Stimulated activated CD8-positive, alpha-beta memory T cell treated with anti-CD3 and anti-CD28 coated beads, Interleukin-4, amount 100 ng/mL, for 1 hour (primary cell): ENCODE data around the gene DPAGT1.
"Not testable (repeated sequence)": the region's sequence is repeated elsewhere in the genome, so short reads cannot be mapped to it uniquely, and the experiment has no call there.

Experiments used
- DNase-seq, 2 donors: peaks; one replicate each; pipeline ENCODE4 v3.0.0-alpha.2; 2020; ENCODE audit warnings: low read depth in 2 of 2, low spot score in 1 of 2

The DPAGT1 gene

GRCh38 chr11:119116235-119116594, 14.6 kb upstream of the DPAGT1 start:
- no peak for DNase-seq

GRCh38 chr11:119115484-119116234, 14.0 kb upstream of the DPAGT1 start:
- no peak for DNase-seq

- no peak for DNase-seq
Measured at GRCh38 chr11:119114351-119114750, 12.7 kb upstream of the DPAGT1 start.

DNA sequence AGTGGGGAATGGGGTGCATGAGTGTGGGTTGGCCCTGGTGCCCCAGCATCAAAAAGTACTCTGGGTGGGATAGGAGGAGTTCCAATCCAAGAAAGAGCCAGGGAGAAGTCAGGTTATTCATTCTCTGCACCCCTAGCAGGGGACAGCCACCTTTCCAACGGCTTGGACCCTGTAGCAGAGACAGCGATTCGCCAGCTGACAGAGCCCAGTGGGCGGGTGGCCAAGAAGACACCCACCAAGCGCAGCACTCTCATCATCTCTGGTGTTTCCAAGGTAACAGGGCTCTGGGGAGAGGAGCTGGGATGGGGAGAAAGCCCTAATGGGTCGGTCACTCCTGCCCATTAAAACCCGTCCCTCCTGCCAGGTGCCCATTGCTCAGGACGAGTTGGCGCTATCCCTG, 12.1 kb upstream of the DPAGT1 start:
- no peak for DNase-seq

GRCh38 chr11:119112314-119113020, 10.8 kb upstream of the DPAGT1 start:
- no peak for DNase-seq

DNA sequence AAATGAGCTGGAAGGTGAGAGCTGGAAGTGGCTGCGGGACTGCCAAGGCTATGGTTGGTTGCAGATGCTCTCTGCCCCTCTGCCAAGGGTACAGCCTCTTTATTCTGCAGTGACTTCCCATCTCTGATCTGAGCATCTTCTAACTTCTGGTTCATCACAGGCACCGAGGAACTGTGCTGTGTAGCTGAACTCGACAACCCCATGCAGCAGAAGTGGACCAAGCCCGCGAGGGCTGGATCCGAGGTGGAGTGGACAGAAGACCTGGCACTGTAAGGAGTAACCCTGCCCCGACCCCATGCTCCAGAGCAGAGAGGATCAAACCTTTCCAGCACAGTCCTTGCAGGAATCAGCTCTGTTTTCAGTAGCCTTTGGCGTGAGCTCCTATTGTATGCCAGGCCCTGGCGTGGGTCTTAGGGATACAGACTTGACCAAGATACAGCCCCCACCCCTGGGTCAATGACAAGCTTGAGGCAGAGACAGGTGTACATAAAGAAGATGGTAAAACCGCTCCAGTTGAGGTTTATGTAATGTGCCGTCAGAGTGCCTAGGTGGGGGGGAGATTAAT, 9.8 kb upstream of the DPAGT1 start:
- DNase-seq = no peak

- no peak for DNase-seq
Measured at GRCh38 chr11:119110439-119110838, 8.8 kb upstream of the DPAGT1 start.

DNA sequence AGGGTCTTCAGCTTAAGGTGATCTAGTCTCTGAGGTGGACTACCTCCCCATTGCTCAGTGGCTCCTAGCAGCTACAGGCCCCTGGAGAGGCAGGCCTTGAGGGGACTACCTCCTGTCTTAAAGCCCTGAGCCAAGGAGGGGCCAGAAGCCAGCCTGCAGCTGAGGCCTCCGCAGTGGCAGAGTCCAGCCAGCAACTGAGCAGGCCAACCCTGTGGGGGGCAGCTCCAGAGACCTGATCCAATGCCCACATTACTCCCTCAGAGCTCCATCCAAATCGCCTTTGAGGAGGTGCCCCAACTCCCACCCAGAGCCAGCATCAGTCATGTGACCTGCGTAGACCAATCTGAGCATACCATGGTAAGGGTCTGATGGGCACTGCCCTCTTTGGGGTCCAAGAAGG, 8.2 kb upstream of the DPAGT1 start:
- no peak for DNase-seq

- DNase-seq = no peak
Measured at GRCh38 chr11:119108857-119109221, 7.2 kb upstream of the DPAGT1 start.

- DNase-seq = no peak
Measured at GRCh38 chr11:119108146-119108856, 6.6 kb upstream of the DPAGT1 start.

DNA sequence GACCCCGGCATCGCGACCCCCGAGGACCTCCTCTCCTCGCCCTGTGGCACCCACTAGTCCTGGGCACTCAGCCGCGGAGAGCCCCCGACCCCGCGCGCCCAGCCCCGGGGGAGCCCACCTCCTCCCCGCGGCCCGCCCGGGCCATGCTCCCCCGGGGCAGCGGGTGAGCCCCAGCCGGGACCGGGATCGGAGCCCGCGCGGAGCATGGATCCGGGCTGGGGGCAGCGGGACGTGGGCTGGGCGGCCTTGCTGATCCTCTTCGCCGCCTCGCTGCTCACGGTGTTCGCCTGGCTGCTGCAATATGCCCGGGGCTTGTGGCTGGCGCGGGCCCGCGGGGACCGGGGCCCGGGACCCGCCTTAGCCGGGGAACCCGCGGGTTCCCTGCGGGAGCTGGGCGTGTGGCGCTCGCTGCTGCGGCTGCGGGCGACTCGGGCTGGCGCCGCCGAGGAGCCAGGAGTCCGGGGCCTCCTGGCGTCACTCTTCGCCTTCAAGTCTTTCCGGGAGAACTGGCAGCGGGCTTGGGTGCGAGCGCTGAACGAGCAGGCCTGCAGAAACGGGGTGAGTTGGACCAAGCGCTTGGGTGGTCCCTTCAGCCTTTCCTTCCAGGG, 6.0 kb upstream of the DPAGT1 start:
- DNase-seq = no peak

DNA sequence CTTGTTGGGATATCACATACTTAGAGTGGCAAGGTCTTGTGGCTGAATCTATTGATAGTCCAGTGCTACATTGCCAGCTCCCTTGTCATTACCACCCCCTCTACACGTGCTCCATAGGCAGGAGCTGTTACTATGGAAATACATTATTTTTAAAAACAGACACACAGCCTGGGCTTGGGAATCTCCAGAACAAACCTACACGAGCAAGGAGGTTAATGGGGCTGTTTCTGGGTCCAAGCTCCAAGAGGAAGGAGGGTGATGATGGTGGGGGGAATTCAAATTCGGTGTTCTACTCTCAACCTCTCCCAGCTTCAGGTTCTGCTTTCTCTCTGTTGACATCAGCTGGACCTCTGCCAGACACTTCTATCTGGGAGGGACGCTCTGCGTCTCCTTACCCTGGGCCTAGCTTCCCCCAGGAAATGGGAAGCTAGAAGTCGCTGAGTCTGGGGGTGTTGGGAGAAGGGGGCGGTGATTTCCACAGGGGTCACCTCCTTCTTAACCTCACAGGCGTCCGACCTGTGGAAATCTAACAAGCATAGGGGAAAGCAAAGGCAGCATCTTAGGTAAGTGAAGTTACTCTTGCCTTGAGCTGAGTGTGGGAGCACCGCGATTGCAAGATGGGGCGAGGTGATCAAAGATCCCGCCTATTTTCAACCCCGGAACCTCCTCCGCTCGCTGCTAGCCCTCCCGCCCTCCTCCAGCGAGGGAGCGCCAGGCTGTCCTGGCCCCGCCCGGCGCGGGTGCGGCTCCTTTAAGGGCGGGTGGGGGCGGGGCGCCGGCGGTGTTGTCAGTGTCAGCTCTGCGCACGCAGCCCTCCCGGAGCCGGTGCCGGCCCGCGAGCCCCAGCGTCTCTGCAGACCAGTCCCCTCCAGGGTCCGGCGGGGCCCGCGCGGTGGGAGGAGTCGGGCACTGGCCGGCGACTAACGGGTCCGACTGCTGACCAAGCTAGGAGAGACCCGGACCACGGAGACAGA, 5.2 kb upstream of the DPAGT1 start, which contains the start of gene C2CD2L:
TSS of gene C2CD2L (plus strand) at position 781 of the 974 bp plus-strand sequence. CDS start 398 bp downstream, outside the sequence.
- DNase-seq = peak; percentile 68 to 76

DNA sequence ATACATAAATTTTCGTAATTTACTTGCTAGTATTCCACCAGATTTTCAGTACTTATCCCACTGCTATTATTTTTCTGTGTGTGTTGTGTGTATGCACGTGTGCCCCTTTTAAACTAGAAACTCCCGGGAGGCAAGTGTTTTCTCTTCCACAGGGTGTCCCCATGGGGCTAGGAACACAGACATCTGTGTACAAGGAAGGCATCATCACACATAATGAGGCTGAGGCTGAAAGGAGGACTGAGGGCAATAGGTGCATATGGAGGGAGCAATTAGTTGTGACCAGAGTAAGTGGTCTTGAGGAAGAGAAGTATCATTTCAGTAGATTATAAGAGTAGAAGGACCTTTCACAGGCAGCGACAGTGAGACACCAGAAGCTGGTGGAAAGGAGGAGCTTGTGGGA, 2.1 kb upstream of the DPAGT1 start:
- DNase-seq = no peak

DNA sequence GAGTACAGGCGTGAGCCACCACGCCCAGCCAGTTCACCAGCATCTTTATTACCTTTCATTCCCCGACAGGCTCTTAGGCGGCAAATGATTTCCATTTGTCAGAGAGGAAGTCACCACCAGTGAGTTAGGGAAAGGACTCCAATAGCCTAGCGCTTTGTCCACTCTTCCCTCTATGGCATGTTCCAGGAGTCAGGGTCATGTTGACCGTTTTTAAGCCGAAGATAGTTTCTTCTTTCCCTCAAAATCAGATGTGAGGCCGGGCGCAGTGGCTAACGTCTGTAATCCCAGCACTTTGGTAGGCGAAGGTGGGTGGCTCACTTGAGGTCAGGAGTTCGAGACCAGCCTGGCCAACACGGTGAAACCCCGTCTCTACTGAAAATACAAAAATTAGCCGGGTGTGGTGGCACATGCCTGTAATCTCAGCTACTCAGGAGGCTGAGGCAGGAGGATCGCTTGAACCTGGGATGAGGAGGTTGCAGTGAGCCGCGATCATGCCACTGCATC, 1.6 kb upstream of the DPAGT1 start:
- not testable (repeated sequence) for DNase-seq

GRCh38 chr11:119100994-119101758, 477 bp downstream of the DPAGT1 start:
- no peak for DNase-seq

DNA sequence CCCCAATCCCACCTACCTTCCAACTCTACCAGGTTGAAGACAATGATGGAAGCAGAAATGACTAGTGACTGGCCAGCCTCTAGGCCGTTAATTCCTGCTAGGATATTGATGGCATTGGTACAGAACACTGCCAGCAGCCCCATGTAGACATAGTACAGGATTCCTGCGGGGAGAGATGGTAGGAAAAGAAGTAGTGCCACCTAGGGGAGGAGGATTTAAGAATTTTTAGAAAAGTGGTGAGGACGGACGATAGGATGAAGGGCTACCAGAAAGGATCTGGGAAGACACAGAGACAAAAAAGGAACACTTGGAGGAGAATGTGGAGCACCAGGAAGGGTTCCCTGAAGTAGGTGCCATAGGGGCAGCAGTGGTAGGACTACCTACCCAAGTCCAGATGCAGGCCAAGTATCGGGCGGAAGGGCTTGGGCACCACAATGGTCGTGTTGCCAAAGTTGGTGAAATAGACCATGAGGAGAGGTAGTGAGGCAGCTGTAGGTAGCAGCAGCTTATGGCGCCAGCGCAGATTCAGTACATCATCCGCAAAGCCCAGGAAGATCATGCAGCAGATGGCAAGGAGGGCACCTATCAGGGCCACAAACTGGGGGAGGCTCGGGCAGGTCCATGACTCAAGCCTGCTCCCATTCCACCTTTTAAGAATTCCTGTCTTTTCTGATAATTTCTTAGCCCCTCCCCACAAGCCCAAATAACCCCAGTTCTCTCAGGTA, 1.2 kb downstream of the DPAGT1 start:
- no peak for DNase-seq

- no peak for DNase-seq
Measured at GRCh38 chr11:119099711-119100110, 1.9 kb downstream of the DPAGT1 start.

DNA sequence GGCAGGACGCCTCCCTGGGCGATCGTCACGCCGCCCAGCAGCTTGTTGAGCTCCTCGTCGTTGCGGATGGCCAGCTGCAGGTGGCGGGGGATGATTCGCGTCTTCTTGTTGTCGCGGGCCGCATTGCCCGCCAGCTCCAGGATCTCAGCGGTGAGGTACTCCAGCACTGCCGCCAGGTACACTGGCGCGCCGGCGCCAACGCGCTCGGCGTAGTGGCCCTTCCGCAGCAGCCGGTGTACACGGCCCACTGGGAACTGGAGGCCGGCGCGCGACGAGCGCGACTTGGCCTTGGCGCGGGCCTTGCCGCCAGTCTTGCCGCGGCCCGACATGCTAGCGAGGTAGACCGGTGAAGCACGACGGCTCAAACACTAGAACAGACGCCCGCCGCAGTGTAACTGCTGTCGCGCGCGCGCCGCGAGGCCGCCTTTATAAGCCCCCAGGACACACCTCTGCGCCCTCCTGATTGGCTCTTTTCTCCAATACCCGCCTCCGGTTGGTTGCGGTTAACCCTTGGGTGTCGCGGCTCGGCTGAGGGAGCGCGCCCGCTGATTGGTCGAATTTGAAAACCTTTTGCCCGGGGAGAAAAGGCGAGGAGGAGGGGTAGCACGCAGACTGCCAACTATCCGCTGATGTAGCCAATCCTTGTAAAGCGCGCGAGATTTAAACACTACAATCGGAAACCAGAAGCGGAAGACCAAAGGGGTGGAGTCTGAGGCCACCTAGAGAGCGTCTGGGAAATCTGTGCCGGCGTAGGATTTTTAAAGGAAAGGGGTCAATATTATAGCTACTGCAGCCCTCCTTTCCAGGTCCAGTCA, 6.4 kb downstream of the DPAGT1 start:
- peak; percentile 96 to 98 for DNase-seq
